ENCODE results near the gene SLC49A4. TPM values are rescaled to one million over a fixed set of nuclear protein-coding genes. Genes with fewer than 3 reads are reported as not detected.

Gene SLC49A4
- total RNA-seq, 1 donor from 2014 or later, result 9.5 TPM

GRCh38 chr3:122782804-122783203 is 12.1 kb upstream of the SLC49A4 start:
- intact Hi-C loops (cut with DNase I), result no loop called here
- DNase-seq (ENCODE audit: low spot score), result no peak

GRCh38 chr3:122784436-122784835 is 10.4 kb upstream of the SLC49A4 start:
- no peak for DNase-seq (ENCODE audit: low spot score)
- intact Hi-C loops (cut with DNase I), result no loop called here

GRCh38 chr3:122785231-122785630 is 9.6 kb upstream of the SLC49A4 start:
- intact Hi-C loops (cut with DNase I), result no loop called here
- DNase-seq (ENCODE audit: low spot score), result no peak

DNA sequence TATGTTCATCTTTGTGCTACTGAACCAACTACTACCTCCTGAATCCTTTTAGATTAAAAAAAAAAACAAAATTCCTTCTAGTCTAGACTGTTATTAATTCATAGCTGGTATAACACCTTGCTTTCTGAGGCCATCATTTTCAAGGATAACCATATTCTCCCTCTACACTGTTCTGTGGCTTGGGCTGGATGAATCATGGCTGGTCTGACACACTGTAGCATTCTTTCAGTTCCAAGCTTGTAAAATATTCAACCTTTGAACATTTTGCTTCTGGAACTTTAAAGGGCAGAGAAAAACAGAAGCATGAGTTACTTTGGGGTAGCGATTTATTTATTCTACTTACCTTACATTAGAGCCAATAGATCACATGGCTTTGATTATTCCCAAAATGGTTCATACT is 8.8 kb upstream of the SLC49A4 start:
- intact Hi-C loops (cut with DNase I), result no loop called here
- no peak for DNase-seq (ENCODE audit: low spot score)

GRCh38 chr3:122787872-122788271 is 7.0 kb upstream of the SLC49A4 start:
- intact Hi-C loops (cut with DNase I), result no loop called here
- no peak for DNase-seq (ENCODE audit: low spot score)

DNA sequence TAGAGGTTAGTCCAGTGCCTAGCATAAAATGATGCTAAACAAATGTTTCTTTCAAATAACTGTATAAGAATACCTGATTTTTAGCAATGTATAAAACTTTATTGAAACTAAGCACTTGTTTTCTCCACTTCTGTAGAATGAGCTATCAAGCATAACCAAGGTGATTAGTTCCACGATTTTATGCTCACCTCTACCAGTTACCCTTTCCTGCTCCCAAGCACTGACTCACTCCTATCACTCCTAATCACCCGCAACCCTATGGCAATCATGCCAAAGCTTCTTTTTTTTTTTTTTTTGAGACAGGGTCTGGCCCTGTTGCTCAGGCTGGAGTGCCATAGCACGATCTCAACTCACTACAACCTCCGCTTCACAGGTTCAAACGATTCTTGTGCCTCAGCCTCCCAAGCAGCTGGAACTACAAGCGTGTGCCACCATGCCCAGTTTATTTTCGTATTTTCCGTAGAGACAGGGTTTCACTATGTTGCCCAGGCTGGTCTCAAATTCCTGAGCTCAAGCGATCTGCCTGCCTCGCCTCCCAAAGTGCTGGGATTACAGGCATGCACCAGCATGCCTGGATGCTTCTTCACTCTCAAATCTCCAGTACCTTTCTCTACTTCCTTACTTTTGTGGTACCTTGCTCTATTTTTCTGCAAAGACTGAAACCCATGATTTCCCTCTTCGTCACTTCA is 5.1 kb upstream of the SLC49A4 start:
- no peak for DNase-seq (ENCODE audit: low spot score)
- intact Hi-C loops (cut with DNase I), result loop anchor here (10.0 kb wide), 1 partner anchor 225 kb away; the partner anchor contains the start of genes DTX3L and PARP9

DNA sequence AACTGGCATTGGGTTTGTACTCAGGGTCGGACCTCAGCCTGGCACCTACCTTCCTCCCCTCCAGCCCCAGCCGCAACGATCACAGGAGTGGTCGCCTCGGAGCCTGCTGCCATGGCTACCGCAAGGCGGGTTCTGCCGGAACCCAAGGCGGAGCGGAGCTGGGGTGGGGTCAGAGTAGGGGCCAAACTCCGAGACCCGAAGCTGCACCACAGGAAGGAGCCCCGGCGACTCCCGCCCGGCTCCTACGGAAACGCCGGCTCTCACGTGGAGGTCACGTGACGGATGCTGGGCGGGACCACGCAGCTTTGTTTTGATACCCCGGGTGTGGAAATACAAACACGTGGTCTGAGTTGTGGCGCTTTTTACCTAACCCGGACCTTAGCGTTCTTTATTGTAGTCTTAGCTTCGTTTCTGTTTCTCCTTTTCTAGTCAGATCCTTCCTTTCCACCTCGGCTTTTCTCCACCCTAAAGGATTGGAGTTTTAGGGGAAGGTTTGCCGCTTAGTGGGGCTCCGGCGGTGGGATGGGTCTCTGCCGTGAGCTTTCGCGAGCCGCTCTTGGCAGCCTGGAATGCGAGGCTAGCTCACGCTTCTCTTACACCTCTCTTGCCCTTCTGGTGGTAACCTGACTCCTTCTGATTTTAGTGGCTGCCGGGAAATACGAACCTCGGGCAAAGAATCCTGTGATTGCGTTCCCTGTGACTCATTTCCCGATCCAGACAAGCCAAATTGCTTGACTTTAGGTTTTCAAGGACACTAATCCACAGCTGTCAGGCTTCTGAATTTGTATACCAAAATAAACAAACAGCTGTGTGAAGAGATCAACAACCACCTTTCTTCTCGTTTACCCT is 1.1 kb upstream of the SLC49A4 start, which contains the start of gene HSPBAP1:
Gene HSPBAP1 (minus strand): TSS at position 264 of the 849 bp plus-strand sequence. CDS start 151 bp downstream, at position 113.
- peak; percentile 96 for DNase-seq (ENCODE audit: low spot score)
- intact Hi-C loops (cut with DNase I), result loop anchor here (10.0 kb wide), 1 partner anchor 229 kb away; the partner anchor contains the start of genes DTX3L and PARP9

DNA sequence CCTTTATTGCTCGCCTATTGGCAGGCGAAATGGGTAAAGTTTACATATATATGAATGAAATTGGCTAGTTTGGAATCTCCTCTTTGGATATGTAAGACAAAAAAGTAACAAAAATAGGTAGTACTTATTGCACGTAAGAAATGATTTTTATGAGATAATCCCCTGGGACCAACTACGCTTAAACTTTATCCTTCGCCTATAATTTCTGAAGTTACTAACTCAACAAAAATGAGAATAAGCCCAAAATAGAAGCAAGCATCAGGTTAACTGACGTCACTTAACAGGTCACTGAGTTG is 438 bp upstream of the SLC49A4 start:
- intact Hi-C loops (cut with DNase I), result loop anchor here (10.0 kb wide), 1 partner anchor 230 kb away; the partner anchor contains the start of genes DTX3L and PARP9
- no peak for DNase-seq (ENCODE audit: low spot score)

- intact Hi-C loops (cut with DNase I), result loop anchor here (10.0 kb wide), 1 partner anchor 231 kb away; the partner anchor contains the start of genes DTX3L and PARP9
- no peak for DNase-seq (ENCODE audit: low spot score)
These were observed 866 bp downstream of the SLC49A4 start for GRCh38 chr3:122795674-122796195.

DNA sequence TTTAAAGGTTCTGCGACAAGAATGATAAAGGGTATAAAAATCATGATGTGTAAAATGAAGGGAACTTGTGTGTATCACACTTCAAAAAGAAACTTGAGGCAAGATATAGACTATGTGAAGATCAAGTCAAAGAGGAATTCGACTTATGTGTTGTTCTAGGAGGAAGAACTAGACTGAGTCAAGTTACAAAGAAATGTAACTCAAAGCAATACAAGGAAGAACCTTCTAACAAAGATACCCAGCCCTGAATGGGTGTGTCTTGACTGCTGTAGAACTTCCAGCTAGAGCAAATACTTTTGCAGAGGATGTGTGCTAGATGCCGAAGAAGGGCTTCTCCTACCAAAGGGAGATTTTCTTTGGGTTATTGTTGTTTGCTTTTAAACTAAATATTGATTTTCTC is 2.4 kb downstream of the SLC49A4 start:
- intact Hi-C loops (cut with DNase I), result loop anchor here (10.0 kb wide), 1 partner anchor 232 kb away; the partner anchor contains the start of genes DTX3L and PARP9
- no peak for DNase-seq (ENCODE audit: low spot score)

DNA sequence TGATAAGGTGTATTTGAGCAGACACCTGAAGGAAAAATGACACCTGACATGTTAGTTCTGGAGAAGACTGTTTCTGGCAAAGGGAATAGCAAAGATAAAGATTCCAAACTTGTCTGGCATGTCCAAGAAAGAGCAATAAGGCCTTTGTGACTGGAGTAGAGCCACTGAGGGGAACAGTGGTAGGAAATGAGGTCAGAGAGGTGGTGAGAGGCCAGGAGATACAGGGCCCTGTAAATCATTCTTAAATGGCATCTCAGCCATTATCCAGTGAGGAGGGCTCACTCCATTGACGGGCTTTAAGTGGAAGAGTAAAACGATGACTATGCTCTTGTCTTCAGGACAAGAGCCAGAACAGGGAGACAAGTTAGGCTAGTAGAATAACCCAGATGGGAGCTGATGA is 4.5 kb downstream of the SLC49A4 start:
- intact Hi-C loops (cut with DNase I), result loop anchor here (10.0 kb wide), 1 partner anchor 235 kb away; the partner anchor contains the start of genes DTX3L and PARP9
- DNase-seq (ENCODE audit: low spot score), result no peak

GRCh38 chr3:122800031-122800430 is 5.2 kb downstream of the SLC49A4 start:
- intact Hi-C loops (cut with DNase I), result no loop called here
- DNase-seq (ENCODE audit: low spot score), result no peak

GRCh38 chr3:122800706-122801237 is 5.9 kb downstream of the SLC49A4 start:
- intact Hi-C loops (cut with DNase I), result no loop called here
- no peak for DNase-seq (ENCODE audit: low spot score)

GRCh38 chr3:122802323-122802722 is 7.5 kb downstream of the SLC49A4 start:
- intact Hi-C loops (cut with DNase I), result no loop called here
- no peak for DNase-seq (ENCODE audit: low spot score)

DNA sequence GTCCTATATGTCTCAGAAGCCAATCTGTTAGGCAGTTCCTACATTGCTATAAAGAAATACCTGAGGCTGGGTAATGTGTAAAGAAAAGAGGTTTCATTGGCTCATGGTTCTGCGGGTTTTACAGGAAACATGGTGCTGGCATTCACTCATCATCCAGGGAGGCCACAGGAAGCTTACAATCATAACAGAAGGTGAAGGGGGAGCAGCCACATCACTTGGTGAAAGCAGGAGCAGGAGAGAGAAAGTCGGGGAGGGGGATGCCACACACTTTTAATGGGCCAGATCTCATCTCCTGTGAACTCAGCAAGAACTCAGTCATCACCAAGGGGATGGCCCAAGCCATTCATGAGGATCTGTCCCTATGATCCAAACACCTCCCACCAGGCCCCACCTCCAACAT is 9.1 kb downstream of the SLC49A4 start:
- intact Hi-C loops (cut with DNase I), result no loop called here
- no peak for DNase-seq (ENCODE audit: low spot score)

DNA sequence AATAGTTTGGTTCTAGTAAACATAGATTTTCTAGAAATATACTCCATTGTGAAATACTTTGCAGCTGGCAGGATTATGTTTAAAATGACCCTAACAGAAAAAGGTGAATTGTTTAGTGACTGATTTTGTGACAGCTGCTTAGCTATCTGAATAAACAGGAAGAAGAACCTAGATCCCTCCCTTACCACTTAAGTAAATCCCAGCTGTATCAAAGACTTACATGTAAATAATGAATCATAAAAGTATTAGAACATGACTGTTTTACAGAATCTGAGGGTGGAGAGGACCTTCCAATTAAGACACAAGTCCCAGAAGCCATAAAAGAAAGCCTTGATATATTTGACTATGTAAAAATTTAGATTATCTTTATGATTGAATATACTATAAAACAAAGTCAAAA is 15.9 kb downstream of the SLC49A4 start:
- intact Hi-C loops (cut with DNase I), result no loop called here
- DNase-seq (ENCODE audit: low spot score), result no peak

GRCh38 chr3:122816587-122816986 is 21.7 kb downstream of the SLC49A4 start:
- no peak for DNase-seq (ENCODE audit: low spot score)
- intact Hi-C loops (cut with DNase I), result no loop called here

GRCh38 chr3:122824465-122825381 is 29.9 kb downstream of the SLC49A4 start:
- intact Hi-C loops (cut with DNase I), result no loop called here
- DNase-seq (ENCODE audit: low spot score), result no peak

DNA sequence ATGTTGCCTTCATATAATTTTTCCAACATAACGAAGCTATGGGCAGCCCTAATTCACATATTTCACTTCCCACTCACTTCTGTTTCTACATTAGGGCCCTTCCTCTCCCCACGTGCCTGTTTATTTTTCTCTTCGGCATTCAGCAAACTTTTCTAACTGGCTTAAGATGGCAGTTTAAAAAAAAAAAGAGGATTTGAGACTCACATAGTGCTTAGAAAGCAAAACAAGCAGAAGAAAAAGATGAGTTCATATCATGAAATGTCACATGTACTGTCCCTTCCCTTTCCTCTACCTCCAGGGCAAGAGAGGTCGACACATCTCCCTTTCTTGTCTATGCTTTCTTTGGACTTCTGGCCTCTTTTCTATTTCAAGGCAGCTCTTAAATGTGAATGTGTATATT is 30.6 kb downstream of the SLC49A4 start:
- intact Hi-C loops (cut with DNase I), result no loop called here
- no peak for DNase-seq (ENCODE audit: low spot score)
